Astrocyte (in vitro differentiated cells and primary cell): ENCODE data around the gene CBX2. TPM values are rescaled to one million over a fixed set of nuclear protein-coding genes. Genes with fewer than 3 reads are reported as not detected.

ENCODE experiments used
- DNase-seq: peaks from one replicate; pipeline ENCODE4 v3.0.0-alpha.2; 2010; ENCODE audit warnings: low read depth
- FAIRE-seq: peaks from 2 replicates; lab custom pipeline; 2011; peaks lifted over from hg19 to GRCh38; lab: Jason Lieb, UNC
- H2AFZ ChIP-seq: 2 replicates; pipeline ENCODE4 v1.6.0; 2012; ENCODE audit warnings: low read depth, low read length, inconsistent platforms
- H3K27ac ChIP-seq: 2 replicates; pipeline ENCODE4 v1.5.1; 2011; ENCODE audit warnings: low read depth, low read length, inconsistent platforms
- H3K27me3 ChIP-seq: 2 replicates; pipeline ENCODE4 v1.6.0; 2011; ENCODE audit warnings: low read length, inconsistent platforms; ENCODE audit not compliant: insufficient read depth
- H3K36me3 ChIP-seq: 2 replicates; pipeline ENCODE4 v1.5.1; 2011; ENCODE audit warnings: low read length, inconsistent platforms; ENCODE audit not compliant: insufficient read depth
- H3K4me1 ChIP-seq: 2 replicates; pipeline ENCODE4 v1.5.1; 2011; ENCODE audit warnings: low read length, inconsistent platforms; ENCODE audit not compliant: insufficient read depth
- H3K4me2 ChIP-seq: 2 replicates; pipeline ENCODE4 v1.6.0; 2012; ENCODE audit warnings: low read length, inconsistent platforms
- H3K4me3 ChIP-seq: 2 replicates; pipeline ENCODE4 v1.5.1; 2011; ENCODE audit warnings: low read depth, mild to moderate bottlenecking, low read length, inconsistent platforms; ENCODE audit not compliant: insufficient read depth
- H3K79me2 ChIP-seq: 2 replicates; pipeline ENCODE4 v1.6.0; 2012; ENCODE audit warnings: mild to moderate bottlenecking, low read length, inconsistent platforms; ENCODE audit not compliant: insufficient read depth
- H3K9ac ChIP-seq: 2 replicates; pipeline ENCODE4 v1.6.0; 2012; ENCODE audit warnings: mild to moderate bottlenecking, low read length, inconsistent platforms
- H3K9me3 ChIP-seq: 2 replicates; pipeline ENCODE4 v1.5.1; 2012; ENCODE audit warnings: low read depth, mild to moderate bottlenecking, low read length, inconsistent platforms; ENCODE audit not compliant: insufficient read depth
- H4K20me1 ChIP-seq: 2 replicates; pipeline ENCODE4 v1.6.0; 2012; ENCODE audit warnings: low read length, inconsistent platforms; ENCODE audit not compliant: insufficient read depth
- H3K27ac Mint-ChIP-seq: one replicate; pipeline ENCODE4 v1.8.0; 2021; ENCODE audit warnings: mild to moderate bottlenecking, mixed read lengths; ENCODE audit not compliant: unreplicated experiment
- H3K27me3 Mint-ChIP-seq: one replicate; pipeline ENCODE4 v1.8.0; 2021; ENCODE audit warnings: low read depth, mixed read lengths; ENCODE audit not compliant: unreplicated experiment
- H3K36me3 Mint-ChIP-seq: one replicate; pipeline ENCODE4 v1.8.0; 2021; ENCODE audit warnings: low read depth, mixed read lengths; ENCODE audit not compliant: unreplicated experiment
- H3K4me1 Mint-ChIP-seq: one replicate; pipeline ENCODE4 v1.8.0; 2021; ENCODE audit warnings: low read depth, mixed read lengths; ENCODE audit not compliant: unreplicated experiment
- H3K4me3 Mint-ChIP-seq: one replicate; pipeline ENCODE4 v1.8.0; 2021; ENCODE audit warnings: mild to moderate bottlenecking, moderate library complexity, mixed read lengths; ENCODE audit not compliant: unreplicated experiment
- H3K9me3 Mint-ChIP-seq: one replicate; pipeline ENCODE4 v1.8.0; 2021; ENCODE audit warnings: mild to moderate bottlenecking, mixed read lengths; ENCODE audit not compliant: unreplicated experiment
- CTCF ChIP-seq: IDR thresholded peaks from 2 replicates; pipeline ENCODE4 v1.5.1; 2011; ENCODE audit warnings: low read depth, mild to moderate bottlenecking, inconsistent platforms, low read length, moderate library complexity; ENCODE audit not compliant: insufficient read depth
- EZH2 ChIP-seq: IDR thresholded peaks from 2 replicates; pipeline ENCODE4 v1.6.1; 2012; ENCODE audit warnings: mild to moderate bottlenecking, low read length, inconsistent platforms; ENCODE audit not compliant: insufficient read depth
- total RNA-seq: library from RNA; stranded (reverse); gene quantifications from 2 replicates; pipeline ENCODE4 v1.2.1, GENCODE V29; 2021

CBX2 gene
- total RNA-seq, 1 donor from 2014 or later: 6.7 TPM

- H3K4me3 Mint-ChIP-seq: no peak overlapping the region
Observed at GRCh38 chr17:79806863-79807720, 29.1 kb downstream of the CBX2 start.

GRCh38 chr17:79808763-79809529, 31.0 kb downstream of the CBX2 start:
- Mint-ChIP-seq H3K4me1 (peaks cover 6% of the 10 kb centered on the region), H3K27me3 (peaks cover 62% of the 10 kb centered on the region), H3K36me3 (peaks cover 2% of the 10 kb centered on the region), H3K4me3 (no peak overlapping the region), H3K9me3 (peaks cover 14% of the 10 kb centered on the region), H3K27ac (peak overlapping the region; percentile 75)
- no peak for FAIRE-seq
- H4K20me1 ChIP-seq: no peaks in the 10 kb centered on the region
- H3K4me1 ChIP-seq: peaks cover 18% of the 10 kb centered on the region
- no peak overlapping the region for H3K4me3 ChIP-seq
- peak; percentile 35 for TF ChIP-seq EZH2
- TF ChIP-seq CTCF: peak; percentile 3
- H3K27ac ChIP-seq: no peak overlapping the region
- H3K9me3 ChIP-seq: peaks cover 2% of the 10 kb centered on the region
- peaks cover 77% of the 10 kb centered on the region for H3K27me3 ChIP-seq
- H3K79me2 ChIP-seq: no peaks in the 10 kb centered on the region
- no peaks in the 10 kb centered on the region for H3K36me3 ChIP-seq
- DNase-seq: no peak
- no peak overlapping the region for H2AFZ ChIP-seq
- H3K9ac ChIP-seq: no peak overlapping the region
- H3K4me2 ChIP-seq: no peak overlapping the region

More at GRCh38 chr17:79806863-79807720, 29.1 kb downstream of the CBX2 start:
- H3K79me2 ChIP-seq: no peaks in the 10 kb centered on the region
- H3K27me3 ChIP-seq: peaks cover 87% of the 10 kb centered on the region
- Mint-ChIP-seq H3K27me3 (peaks cover 70% of the 10 kb centered on the region), H3K9me3 (peaks cover 18% of the 10 kb centered on the region), H3K36me3 (peaks cover under 1% of the 10 kb centered on the region), H3K4me1 (peaks cover 3% of the 10 kb centered on the region), H3K27ac (peak overlapping the region; percentile 63)
- H4K20me1 ChIP-seq: no peaks in the 10 kb centered on the region
- H3K4me1 ChIP-seq: peaks cover 13% of the 10 kb centered on the region
- H3K4me3 ChIP-seq: no peak overlapping the region
- TF ChIP-seq CTCF: no peak
- TF ChIP-seq EZH2: peak; percentile 71
- H3K36me3 ChIP-seq: no peaks in the 10 kb centered on the region
- no peak overlapping the region for H3K9ac ChIP-seq
- peaks cover 14% of the 10 kb centered on the region for H3K9me3 ChIP-seq
- H3K4me2 ChIP-seq: no peak overlapping the region
- H3K27ac ChIP-seq: no peak overlapping the region
- H2AFZ ChIP-seq: no peak overlapping the region
- DNase-seq (no peak), FAIRE-seq (no peak)
